GM12872 (cell line): ENCODE results near the gene NPTXR.

Experiments
- TF ChIP-seq, protein P1 (sequence below): IDR thresholded peaks from 3 replicates; pipeline ENCODE4 v1.5.1; 2011; ENCODE audit warnings: low read depth, mild to moderate bottlenecking, low read length, moderate library complexity; ENCODE audit not compliant: insufficient read depth

NPTXR gene

GRCh38 chr22:38831166-38831945, 12.5 kb downstream of the NPTXR start:
- TF ChIP-seq, protein P1, sequence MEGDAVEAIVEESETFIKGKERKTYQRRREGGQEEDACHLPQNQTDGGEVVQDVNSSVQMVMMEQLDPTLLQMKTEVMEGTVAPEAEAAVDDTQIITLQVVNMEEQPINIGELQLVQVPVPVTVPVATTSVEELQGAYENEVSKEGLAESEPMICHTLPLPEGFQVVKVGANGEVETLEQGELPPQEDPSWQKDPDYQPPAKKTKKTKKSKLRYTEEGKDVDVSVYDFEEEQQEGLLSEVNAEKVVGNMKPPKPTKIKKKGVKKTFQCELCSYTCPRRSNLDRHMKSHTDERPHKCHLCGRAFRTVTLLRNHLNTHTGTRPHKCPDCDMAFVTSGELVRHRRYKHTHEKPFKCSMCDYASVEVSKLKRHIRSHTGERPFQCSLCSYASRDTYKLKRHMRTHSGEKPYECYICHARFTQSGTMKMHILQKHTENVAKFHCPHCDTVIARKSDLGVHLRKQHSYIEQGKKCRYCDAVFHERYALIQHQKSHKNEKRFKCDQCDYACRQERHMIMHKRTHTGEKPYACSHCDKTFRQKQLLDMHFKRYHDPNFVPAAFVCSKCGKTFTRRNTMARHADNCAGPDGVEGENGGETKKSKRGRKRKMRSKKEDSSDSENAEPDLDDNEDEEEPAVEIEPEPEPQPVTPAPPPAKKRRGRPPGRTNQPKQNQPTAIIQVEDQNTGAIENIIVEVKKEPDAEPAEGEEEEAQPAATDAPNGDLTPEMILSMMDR = no peak

DNA sequence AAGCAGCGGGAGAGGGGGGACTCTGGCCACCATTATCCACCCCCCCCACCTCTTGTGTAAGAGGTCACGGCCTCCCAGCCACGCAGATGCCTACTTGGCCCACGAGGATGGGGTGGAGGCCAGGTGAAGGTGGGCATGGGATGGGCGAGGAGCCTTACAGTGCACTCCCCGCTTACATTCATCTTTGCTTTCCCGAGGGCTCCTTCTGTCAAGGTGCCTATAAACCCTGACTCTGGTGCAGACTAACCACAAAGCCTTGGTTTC, 13.1 kb downstream of the NPTXR start:
- TF ChIP-seq, protein P1 = no peak

DNA sequence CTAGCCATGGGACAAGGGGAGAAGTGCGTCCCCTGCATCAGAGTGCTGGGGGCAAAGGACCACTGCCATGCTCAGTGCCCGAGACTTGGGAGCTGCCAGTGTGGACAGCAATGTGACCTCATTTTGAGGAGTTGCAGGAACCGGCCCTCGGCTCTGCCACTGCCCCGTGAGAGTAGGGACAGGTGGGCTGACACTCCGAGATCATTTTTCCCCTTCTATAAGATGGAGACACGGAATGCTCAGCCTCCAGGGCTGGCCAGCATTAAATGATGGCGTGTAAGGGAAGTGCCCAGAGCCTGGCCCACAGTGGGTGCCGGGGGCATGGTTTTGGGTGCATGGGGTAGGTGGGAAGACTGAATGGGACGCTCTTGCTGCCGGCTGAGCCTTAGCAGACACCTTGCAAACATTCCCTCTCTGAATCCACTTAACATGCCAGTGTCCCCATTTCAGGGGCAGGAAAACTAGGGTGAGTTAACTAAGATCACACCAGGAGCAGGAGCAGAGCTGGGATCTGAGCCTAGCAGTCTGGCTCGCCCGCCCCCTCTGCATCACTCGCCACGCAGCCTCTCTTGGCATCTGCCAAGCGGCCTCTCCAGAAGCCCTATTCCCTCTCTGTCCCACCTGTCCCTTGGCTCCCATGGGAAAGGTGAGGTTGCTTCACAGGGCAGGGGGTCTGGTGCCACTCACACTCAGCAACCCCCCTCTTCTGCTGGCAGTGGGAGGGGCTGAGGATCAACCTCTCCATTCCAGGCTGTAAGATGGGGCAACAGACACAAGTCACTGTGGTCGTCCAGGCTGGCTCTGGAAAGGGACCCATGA, 13.6 kb downstream of the NPTXR start:
- TF ChIP-seq, protein P1 = no peak

GRCh38 chr22:38829485-38829884, 14.3 kb downstream of the NPTXR start:
- TF ChIP-seq, protein P1 = no peak

GRCh38 chr22:38828616-38829205, 15.1 kb downstream of the NPTXR start:
- TF ChIP-seq, protein P1 = no peak

GRCh38 chr22:38828191-38828590, 15.6 kb downstream of the NPTXR start:
- TF ChIP-seq, protein P1 = no peak

DNA sequence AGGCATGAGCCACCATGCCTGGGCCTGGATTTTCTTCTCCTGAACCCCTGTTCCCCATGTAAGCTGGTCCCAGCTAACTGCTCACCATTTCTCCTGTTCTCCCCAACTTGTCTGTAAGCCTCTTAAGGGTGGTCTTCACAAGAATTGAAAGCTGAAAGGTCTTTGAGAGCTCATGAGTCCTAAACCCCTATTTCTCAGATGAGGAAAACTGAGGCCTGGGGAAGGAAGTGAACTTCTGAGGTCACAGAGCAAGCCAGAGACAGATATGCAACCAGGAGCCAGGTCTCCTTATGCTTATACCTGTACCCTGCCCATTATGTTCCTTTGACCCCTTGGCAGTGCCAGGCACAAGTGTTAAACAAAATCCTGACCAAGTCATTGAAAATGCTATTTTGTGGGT, 16.3 kb downstream of the NPTXR start:
- TF ChIP-seq, protein P1 = no peak
